Activated naive CD8-positive, alpha-beta T cell treated with anti-CD3 and anti-CD28 coated beads for 36 hours (primary cell): ENCODE results near the gene MIER3. TPM values are rescaled to one million over a fixed set of nuclear protein-coding genes. Genes with fewer than 3 reads are reported as not detected.
"Not testable (repeated sequence)": the region's sequence is repeated elsewhere in the genome, so short reads cannot be mapped to it uniquely, and the experiment has no call there.

ENCODE experiments used
- DNase-seq: peaks from one replicate; pipeline ENCODE4 v3.0.0; 2021
- H3K27ac Mint-ChIP-seq: one replicate; pipeline ENCODE4 v1.8.0; 2022; ENCODE audit warnings: mild to moderate bottlenecking, moderate library complexity, mixed read lengths
- H3K27me3 Mint-ChIP-seq: one replicate; pipeline ENCODE4 v1.8.0; 2022; ENCODE audit warnings: mild to moderate bottlenecking, mixed read lengths
- H3K36me3 Mint-ChIP-seq: one replicate; pipeline ENCODE4 v1.8.0; 2021; ENCODE audit warnings: mild to moderate bottlenecking, mixed read lengths
- H3K4me1 Mint-ChIP-seq: one replicate; pipeline ENCODE4 v1.8.0; 2021; ENCODE audit warnings: mixed read lengths
- H3K4me3 Mint-ChIP-seq: one replicate; pipeline ENCODE4 v1.8.0; 2022; ENCODE audit warnings: mild to moderate bottlenecking, moderate library complexity, mixed read lengths
- H3K9me3 Mint-ChIP-seq: one replicate; pipeline ENCODE4 v1.8.0; 2022; ENCODE audit warnings: mixed read lengths
- total RNA-seq, 2 experiments: library from RNA; stranded (reverse); gene quantifications; one replicate each; pipeline ENCODE4 v1.2.3, GENCODE V29; 2021

Gene MIER3
- total RNA-seq, result 10 to 100 TPM; 15.8 to 16.7 TPM

- peak within 1 kb of the TSS; percentile 80 for H3K27ac Mint-ChIP-seq
- H3K27me3 Mint-ChIP-seq, result peaks cover 36% of the 10 kb centered on the region
- H3K9me3 Mint-ChIP-seq, result no peaks in the 10 kb centered on the region
- peaks cover 11% of the 10 kb centered on the region for H3K36me3 Mint-ChIP-seq
- peaks cover 24% of the 10 kb centered on the region for H3K4me1 Mint-ChIP-seq
- DNase-seq, result peak; percentile 86
- H3K4me3 Mint-ChIP-seq, result peak within 1 kb of the TSS; percentile 92
These were observed at the start of gene MIER3 for GRCh38 chr5:56951946-56952691. Gene MIER3 (minus strand): TSS chr5:56952123. CDS start chr5:56952102, 21 bp downstream.

- Mint-ChIP-seq H3K36me3 (no peaks in the 10 kb centered on the region), H3K4me3 (no peak overlapping the region), H3K27ac (no peak overlapping the region), H3K27me3 (peaks cover 10% of the 10 kb centered on the region), H3K9me3 (no peaks in the 10 kb centered on the region), H3K4me1 (no peaks in the 10 kb centered on the region)
- DNase-seq, result no peak
These were observed 43.7 kb upstream of the MIER3 start for GRCh38 chr5:56995596-56995995.

- H3K27me3 Mint-ChIP-seq, result peaks cover 4% of the 10 kb centered on the region
- H3K27ac Mint-ChIP-seq, result no peak overlapping the region
- DNase-seq, result no peak
- H3K36me3 Mint-ChIP-seq, result no peaks in the 10 kb centered on the region
- H3K4me1 Mint-ChIP-seq, result no peaks in the 10 kb centered on the region
- no peaks in the 10 kb centered on the region for H3K9me3 Mint-ChIP-seq
- H3K4me3 Mint-ChIP-seq, result no peak overlapping the region
These were observed 41.3 kb upstream of the MIER3 start for GRCh38 chr5:56993241-56993640.

GRCh38 chr5:56989676-56990075, 37.8 kb upstream of the MIER3 start:
- Mint-ChIP-seq H3K4me1 (peaks cover 7% of the 10 kb centered on the region), H3K36me3 (no peaks in the 10 kb centered on the region), H3K4me3 (no peak overlapping the region), H3K27ac (no peak overlapping the region), H3K27me3 (peaks cover 4% of the 10 kb centered on the region), H3K9me3 (no peaks in the 10 kb centered on the region)
- DNase-seq, result no peak

- H3K27me3 Mint-ChIP-seq, result peaks cover 4% of the 10 kb centered on the region
- H3K9me3 Mint-ChIP-seq, result no peaks in the 10 kb centered on the region
- H3K36me3 Mint-ChIP-seq, result no peaks in the 10 kb centered on the region
- peaks cover 18% of the 10 kb centered on the region for H3K4me1 Mint-ChIP-seq
- H3K27ac Mint-ChIP-seq, result no peak overlapping the region
- no peak overlapping the region for H3K4me3 Mint-ChIP-seq
- no peak for DNase-seq
These were observed 36.6 kb upstream of the MIER3 start for GRCh38 chr5:56988490-56988889.

GRCh38 chr5:56987171-56987570, 35.2 kb upstream of the MIER3 start:
- DNase-seq, result no peak
- Mint-ChIP-seq H3K4me1 (peaks cover 18% of the 10 kb centered on the region), H3K27ac (no peak overlapping the region), H3K36me3 (no peaks in the 10 kb centered on the region), H3K27me3 (peaks cover 3% of the 10 kb centered on the region), H3K9me3 (no peaks in the 10 kb centered on the region), H3K4me3 (no peak overlapping the region)

- Mint-ChIP-seq H3K36me3 (no peaks in the 10 kb centered on the region), H3K27ac (no peak overlapping the region), H3K27me3 (peaks cover 3% of the 10 kb centered on the region), H3K4me3 (no peak overlapping the region), H3K9me3 (no peaks in the 10 kb centered on the region), H3K4me1 (peaks cover 18% of the 10 kb centered on the region)
- DNase-seq, result no peak
These were observed 34.7 kb upstream of the MIER3 start for GRCh38 chr5:56986626-56986947.

- Mint-ChIP-seq H3K27ac (no peak overlapping the region), H3K4me3 (no peak overlapping the region), H3K36me3 (no peaks in the 10 kb centered on the region), H3K27me3 (peaks cover 3% of the 10 kb centered on the region), H3K4me1 (peaks cover 18% of the 10 kb centered on the region), H3K9me3 (no peaks in the 10 kb centered on the region)
- no peak for DNase-seq
These were observed 34.2 kb upstream of the MIER3 start for GRCh38 chr5:56985936-56986625.

GRCh38 chr5:56984445-56984844, 32.5 kb upstream of the MIER3 start:
- Mint-ChIP-seq H3K4me3 (no peak overlapping the region), H3K27ac (no peak overlapping the region), H3K4me1 (peaks cover 18% of the 10 kb centered on the region), H3K27me3 (peaks cover 3% of the 10 kb centered on the region), H3K9me3 (no peaks in the 10 kb centered on the region), H3K36me3 (no peaks in the 10 kb centered on the region)
- no peak for DNase-seq

GRCh38 chr5:56983593-56984361, 31.9 kb upstream of the MIER3 start:
- Mint-ChIP-seq H3K9me3 (no peaks in the 10 kb centered on the region), H3K4me3 (no peak overlapping the region), H3K4me1 (peaks cover 18% of the 10 kb centered on the region), H3K27me3 (peaks cover 3% of the 10 kb centered on the region), H3K36me3 (no peaks in the 10 kb centered on the region), H3K27ac (no peak overlapping the region)
- no peak for DNase-seq

GRCh38 chr5:56981548-56982315, 29.8 kb upstream of the MIER3 start:
- no peak for DNase-seq
- H3K27me3 Mint-ChIP-seq, result peaks cover 3% of the 10 kb centered on the region
- no peaks in the 10 kb centered on the region for H3K9me3 Mint-ChIP-seq
- H3K36me3 Mint-ChIP-seq, result no peaks in the 10 kb centered on the region
- no peak overlapping the region for H3K27ac Mint-ChIP-seq
- no peak overlapping the region for H3K4me3 Mint-ChIP-seq
- H3K4me1 Mint-ChIP-seq, result peaks cover 18% of the 10 kb centered on the region

- H3K27me3 Mint-ChIP-seq, result peaks cover 8% of the 10 kb centered on the region
- no peak overlapping the region for H3K4me3 Mint-ChIP-seq
- no peaks in the 10 kb centered on the region for H3K36me3 Mint-ChIP-seq
- H3K27ac Mint-ChIP-seq, result no peak overlapping the region
- H3K9me3 Mint-ChIP-seq, result no peaks in the 10 kb centered on the region
- H3K4me1 Mint-ChIP-seq, result peaks cover 12% of the 10 kb centered on the region
- no peak for DNase-seq
These were observed 28.0 kb upstream of the MIER3 start for GRCh38 chr5:56979968-56980367.

GRCh38 chr5:56979526-56979925, 27.6 kb upstream of the MIER3 start:
- not testable (repeated sequence) for H3K27me3 Mint-ChIP-seq, H3K4me1 Mint-ChIP-seq, H3K36me3 Mint-ChIP-seq

GRCh38 chr5:56977822-56978221, 25.9 kb upstream of the MIER3 start:
- no peak for DNase-seq
- no peaks in the 10 kb centered on the region for H3K4me1 Mint-ChIP-seq
- H3K27ac Mint-ChIP-seq, result no peak overlapping the region
- H3K4me3 Mint-ChIP-seq, result no peak overlapping the region
- H3K27me3 Mint-ChIP-seq, result peaks cover 8% of the 10 kb centered on the region
- H3K9me3 Mint-ChIP-seq, result no peaks in the 10 kb centered on the region
- no peaks in the 10 kb centered on the region for H3K36me3 Mint-ChIP-seq

More at GRCh38 chr5:56979526-56979925, 27.6 kb upstream of the MIER3 start:
- not testable (repeated sequence) for DNase-seq, H3K27ac Mint-ChIP-seq, H3K4me3 Mint-ChIP-seq, H3K9me3 Mint-ChIP-seq

GRCh38 chr5:56977021-56977420, 25.1 kb upstream of the MIER3 start:
- Mint-ChIP-seq H3K27me3 (peaks cover 5% of the 10 kb centered on the region), H3K9me3 (no peaks in the 10 kb centered on the region), H3K4me1 (no peaks in the 10 kb centered on the region), H3K36me3 (no peaks in the 10 kb centered on the region), H3K4me3 (no peak overlapping the region), H3K27ac (no peak overlapping the region)
- DNase-seq, result no peak
